Neural cell (in vitro differentiated cells): ENCODE data around the gene HIPK4. TPM values are rescaled to one million over a fixed set of nuclear protein-coding genes. Genes with fewer than 3 reads are reported as not detected.

Experiments
- H2AFZ ChIP-seq: fragments of 200-600, 300-800 bp; sonication (generic), shearing (Covaris generic); 2 replicates; pipeline ENCODE4 v1.6.0; 2014; ENCODE audit warnings: low read depth, mild to moderate bottlenecking, antibody characterized with exemption, low read length, moderate library complexity
- H3F3A ChIP-seq: fragments of 200-600 bp; shearing (Covaris generic); 2 replicates; pipeline ENCODE4 v1.6.1; 2016; ENCODE audit warnings: mild to moderate bottlenecking, moderate library complexity, mixed read lengths, antibody characterized with exemption, low read length; ENCODE audit not compliant: insufficient read depth, poor library complexity, severe bottlenecking
- H3K27ac ChIP-seq: fragments of 200-600, 300-800 bp; sonication (generic), shearing (Covaris generic); 2 replicates; pipeline ENCODE4 v1.5.1; 2014; ENCODE audit warnings: mild to moderate bottlenecking, low read length, moderate library complexity
- H3K27me3 ChIP-seq: fragments of 300-800, 200-600 bp; sonication (generic), shearing (Covaris generic); 2 replicates; pipeline ENCODE4 v1.6.0; 2014; ENCODE audit warnings: mild to moderate bottlenecking, low read depth, low read length, moderate library complexity; ENCODE audit not compliant: insufficient read depth
- H3K36me3 ChIP-seq: fragments of 300-800, 200-600 bp; sonication (generic), shearing (Covaris generic); 2 replicates; pipeline ENCODE4 v1.5.1; 2014; ENCODE audit warnings: mild to moderate bottlenecking, antibody characterized with exemption, low read length, moderate library complexity; ENCODE audit not compliant: insufficient read depth
- H3K4me2 ChIP-seq: fragments of 300-800, 200-600 bp; sonication (generic), shearing (Covaris generic); 2 replicates; pipeline ENCODE4 v1.6.0; 2014; ENCODE audit warnings: mild to moderate bottlenecking, low read length
- H3K4me3 ChIP-seq: fragments of 300-800, 200-600 bp; sonication (generic), shearing (Covaris generic); 2 replicates; pipeline ENCODE4 v1.5.1; 2014; ENCODE audit warnings: mild to moderate bottlenecking, low read length, moderate library complexity
- H3K79me2 ChIP-seq: fragments of 200-600 bp; shearing (Covaris generic); replicated peaks from 2 replicates; pipeline ENCODE4 v1.6.0; 2014; ENCODE audit warnings: mild to moderate bottlenecking, low read length, moderate library complexity; ENCODE audit not compliant: insufficient read depth
- H3K9ac ChIP-seq: fragments of 300-800, 200-600 bp; sonication (generic), shearing (Covaris generic); 2 replicates; pipeline ENCODE4 v1.6.1; 2016; ENCODE audit warnings: mild to moderate bottlenecking, low read length, mixed read lengths
- H3K9me2 ChIP-seq: fragments of 200-600 bp; shearing (Covaris generic); 2 replicates; pipeline ENCODE4 v1.6.1; 2016; ENCODE audit warnings: mild to moderate bottlenecking, low read length, mixed read lengths; ENCODE audit not compliant: insufficient read depth
- H3K9me3 ChIP-seq: fragments of 200-600, 300-800 bp; sonication (generic), shearing (Covaris generic); 2 replicates; pipeline ENCODE4 v1.6.1; 2016; ENCODE audit warnings: mild to moderate bottlenecking, mixed run types, low read length, moderate library complexity, mixed read lengths
- H4K20me1 ChIP-seq: fragments of 200-600 bp; shearing (Covaris generic); 2 replicates; pipeline ENCODE4 v1.6.1; 2016; ENCODE audit warnings: mild to moderate bottlenecking, mixed run types; ENCODE audit not compliant: insufficient read depth
- EP300 ChIP-seq: fragments of 450-650 bp; conservative IDR thresholded peaks from 2 replicates; pipeline ENCODE4 v1.6.1; 2014; ENCODE audit warnings: antibody characterized with exemption, mild to moderate bottlenecking, moderate library complexity; ENCODE audit not compliant: poor library complexity, severe bottlenecking
- EZH2 ChIP-seq: fragments of 200-600, 300-800 bp; shearing (Covaris generic), sonication (generic); IDR thresholded peaks from 2 replicates; pipeline ENCODE4 v1.6.1; 2014; ENCODE audit warnings: antibody characterized with exemption, low read length, borderline replicate concordance, mild to moderate bottlenecking; ENCODE audit not compliant: insufficient read depth, poor library complexity, severe bottlenecking
- MXI1 ChIP-seq: fragments of 450-650 bp; conservative IDR thresholded peaks from 2 replicates; pipeline ENCODE4 v1.6.1; 2014; ENCODE audit warnings: antibody characterized with exemption, mild to moderate bottlenecking; ENCODE audit not compliant: poor library complexity, severe bottlenecking
- POLR2AphosphoS5 ChIP-seq: IDR thresholded peaks from 2 replicates; pipeline ENCODE4 v1.6.1; 2012
- RAD21 ChIP-seq: fragments of 450-650 bp; conservative IDR thresholded peaks from 2 replicates; pipeline ENCODE4 v1.6.1; 2014; ENCODE audit warnings: antibody characterized with exemption, mild to moderate bottlenecking, moderate library complexity
- SMC3 ChIP-seq: fragments of 450-650 bp; conservative IDR thresholded peaks from 2 replicates; pipeline ENCODE4 v1.6.1; 2014; ENCODE audit warnings: antibody characterized with exemption, mild to moderate bottlenecking, moderate library complexity; ENCODE audit not compliant: poor library complexity
- TAF1 ChIP-seq: IDR thresholded peaks from 2 replicates; pipeline ENCODE4 v1.6.1; 2012; ENCODE audit warnings: low read depth
- polyA plus RNA-seq: library from polyadenylated mRNA; depleted of rRNA; stranded (reverse); fragments of >200 nt; gene quantifications from 2 replicates; pipeline ENCODE4 v1.2.3, GENCODE V29; 2014
- TF ChIP-seq, protein P1 (sequence below): fragments of 450-650 bp; IDR thresholded peaks from 2 replicates; pipeline ENCODE4 v1.5.1; 2014; ENCODE audit warnings: antibody characterized with exemption, mild to moderate bottlenecking, moderate library complexity; ENCODE audit not compliant: poor library complexity, severe bottlenecking
- TF ChIP-seq, protein P2 (sequence below): IDR thresholded peaks from 2 replicates; pipeline ENCODE4 v1.6.1; 2012; ENCODE audit warnings: borderline replicate concordance

The HIPK4 gene
- polyA plus RNA-seq, 1 donor from 2014 or later, result not detected

DNA sequence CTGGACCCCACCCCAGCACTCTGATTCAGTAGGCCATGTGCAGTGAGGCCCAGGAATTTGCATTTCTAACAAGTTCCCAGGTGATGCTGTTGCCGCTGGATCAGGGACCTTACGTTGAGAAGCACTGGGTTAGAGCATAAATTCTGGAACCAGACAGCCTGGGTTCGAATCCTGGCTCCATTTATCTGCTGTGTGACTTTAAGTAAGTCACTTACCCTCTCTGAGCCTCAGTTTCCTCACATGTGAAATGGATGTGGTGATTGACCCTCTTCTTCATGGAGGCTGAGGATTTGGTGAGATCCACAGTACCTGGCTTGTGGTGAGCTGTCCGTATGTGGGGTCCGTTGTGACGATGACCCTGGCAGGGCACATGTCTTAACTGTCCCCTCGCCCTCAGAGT is 15.9 kb downstream of the HIPK4 start:
- Histone ChIP-seq H3K4me3 (no peak overlapping the region), H2AFZ (no peak overlapping the region), H3K27me3 (no peaks in the 10 kb centered on the region), H3F3A (no peaks in the 10 kb centered on the region), H3K4me2 (no peak overlapping the region), H3K9me3 (no peaks in the 10 kb centered on the region), H4K20me1 (no peaks in the 10 kb centered on the region), H3K9me2 (no peaks in the 10 kb centered on the region), H3K9ac (no peak overlapping the region), H3K36me3 (peaks cover 11% of the 10 kb centered on the region), H3K27ac (no peak overlapping the region), H3K79me2 (peaks cover under 1% of the 10 kb centered on the region)
- TF ChIP-seq MXI1, result no peak
- no peak for TF ChIP-seq RAD21
- TF ChIP-seq TAF1, result no peak
- TF ChIP-seq POLR2AphosphoS5, result no peak
- TF ChIP-seq SMC3, result no peak
- no peak for TF ChIP-seq EZH2
- TF ChIP-seq, protein P1, sequence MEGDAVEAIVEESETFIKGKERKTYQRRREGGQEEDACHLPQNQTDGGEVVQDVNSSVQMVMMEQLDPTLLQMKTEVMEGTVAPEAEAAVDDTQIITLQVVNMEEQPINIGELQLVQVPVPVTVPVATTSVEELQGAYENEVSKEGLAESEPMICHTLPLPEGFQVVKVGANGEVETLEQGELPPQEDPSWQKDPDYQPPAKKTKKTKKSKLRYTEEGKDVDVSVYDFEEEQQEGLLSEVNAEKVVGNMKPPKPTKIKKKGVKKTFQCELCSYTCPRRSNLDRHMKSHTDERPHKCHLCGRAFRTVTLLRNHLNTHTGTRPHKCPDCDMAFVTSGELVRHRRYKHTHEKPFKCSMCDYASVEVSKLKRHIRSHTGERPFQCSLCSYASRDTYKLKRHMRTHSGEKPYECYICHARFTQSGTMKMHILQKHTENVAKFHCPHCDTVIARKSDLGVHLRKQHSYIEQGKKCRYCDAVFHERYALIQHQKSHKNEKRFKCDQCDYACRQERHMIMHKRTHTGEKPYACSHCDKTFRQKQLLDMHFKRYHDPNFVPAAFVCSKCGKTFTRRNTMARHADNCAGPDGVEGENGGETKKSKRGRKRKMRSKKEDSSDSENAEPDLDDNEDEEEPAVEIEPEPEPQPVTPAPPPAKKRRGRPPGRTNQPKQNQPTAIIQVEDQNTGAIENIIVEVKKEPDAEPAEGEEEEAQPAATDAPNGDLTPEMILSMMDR, result no peak
- no peak for TF ChIP-seq EP300
- TF ChIP-seq, protein P2, sequence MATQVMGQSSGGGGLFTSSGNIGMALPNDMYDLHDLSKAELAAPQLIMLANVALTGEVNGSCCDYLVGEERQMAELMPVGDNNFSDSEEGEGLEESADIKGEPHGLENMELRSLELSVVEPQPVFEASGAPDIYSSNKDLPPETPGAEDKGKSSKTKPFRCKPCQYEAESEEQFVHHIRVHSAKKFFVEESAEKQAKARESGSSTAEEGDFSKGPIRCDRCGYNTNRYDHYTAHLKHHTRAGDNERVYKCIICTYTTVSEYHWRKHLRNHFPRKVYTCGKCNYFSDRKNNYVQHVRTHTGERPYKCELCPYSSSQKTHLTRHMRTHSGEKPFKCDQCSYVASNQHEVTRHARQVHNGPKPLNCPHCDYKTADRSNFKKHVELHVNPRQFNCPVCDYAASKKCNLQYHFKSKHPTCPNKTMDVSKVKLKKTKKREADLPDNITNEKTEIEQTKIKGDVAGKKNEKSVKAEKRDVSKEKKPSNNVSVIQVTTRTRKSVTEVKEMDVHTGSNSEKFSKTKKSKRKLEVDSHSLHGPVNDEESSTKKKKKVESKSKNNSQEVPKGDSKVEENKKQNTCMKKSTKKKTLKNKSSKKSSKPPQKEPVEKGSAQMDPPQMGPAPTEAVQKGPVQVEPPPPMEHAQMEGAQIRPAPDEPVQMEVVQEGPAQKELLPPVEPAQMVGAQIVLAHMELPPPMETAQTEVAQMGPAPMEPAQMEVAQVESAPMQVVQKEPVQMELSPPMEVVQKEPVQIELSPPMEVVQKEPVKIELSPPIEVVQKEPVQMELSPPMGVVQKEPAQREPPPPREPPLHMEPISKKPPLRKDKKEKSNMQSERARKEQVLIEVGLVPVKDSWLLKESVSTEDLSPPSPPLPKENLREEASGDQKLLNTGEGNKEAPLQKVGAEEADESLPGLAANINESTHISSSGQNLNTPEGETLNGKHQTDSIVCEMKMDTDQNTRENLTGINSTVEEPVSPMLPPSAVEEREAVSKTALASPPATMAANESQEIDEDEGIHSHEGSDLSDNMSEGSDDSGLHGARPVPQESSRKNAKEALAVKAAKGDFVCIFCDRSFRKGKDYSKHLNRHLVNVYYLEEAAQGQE, result no peak

DNA sequence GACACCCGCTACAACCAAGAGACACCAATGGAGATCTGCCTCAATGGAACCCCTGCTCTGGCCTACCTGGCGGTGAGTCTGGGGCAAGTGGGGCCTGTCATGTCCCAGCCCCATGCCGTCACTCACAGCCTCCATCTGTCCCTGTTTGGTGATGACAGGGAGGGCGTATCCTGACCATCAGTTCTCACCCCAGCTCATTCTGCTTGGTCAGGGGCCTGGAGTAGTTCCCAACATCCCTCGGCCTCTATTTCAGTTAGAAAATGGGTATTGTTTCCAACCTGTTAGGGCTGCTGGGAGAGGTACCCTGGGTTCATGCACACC is 18.2 kb downstream of the HIPK4 start:
- H3K4me3 ChIP-seq, result no peak overlapping the region
- H3K79me2 ChIP-seq, result peaks cover 19% of the 10 kb centered on the region
- H3K9me3 ChIP-seq, result no peaks in the 10 kb centered on the region
- H3K27me3 ChIP-seq, result no peaks in the 10 kb centered on the region
- TF ChIP-seq EZH2 (no peak), EP300 (no peak), MXI1 (no peak)
- TF ChIP-seq, protein P1, result no peak
- H3K9me2 ChIP-seq, result no peaks in the 10 kb centered on the region
- H2AFZ ChIP-seq, result no peak overlapping the region
- no peak overlapping the region for H3K4me2 ChIP-seq
- no peak overlapping the region for H3K9ac ChIP-seq
- no peaks in the 10 kb centered on the region for H3F3A ChIP-seq
- peaks cover 3% of the 10 kb centered on the region for H4K20me1 ChIP-seq
- H3K27ac ChIP-seq, result no peak overlapping the region
- H3K36me3 ChIP-seq, result peaks cover 11% of the 10 kb centered on the region
